H9 (cell line): ENCODE data around the gene SEC22C. TPM values are rescaled to one million over a fixed set of nuclear protein-coding genes. Genes with fewer than 3 reads are reported as not detected.

Experiments used
- DNase-seq: peaks from one replicate; pipeline ENCODE4 v3.0.0-alpha.2; 2017
- H2AFZ ChIP-seq: one replicate; pipeline ENCODE4 v1.6.1; 2013; ENCODE audit warnings: mild to moderate bottlenecking, low read length, control low read depth, moderate library complexity
- H2AK5ac ChIP-seq: 2 replicates; pipeline ENCODE4 v1.6.1; 2013; ENCODE audit warnings: low read length, control low read depth, mixed read lengths; ENCODE audit not compliant: insufficient read length
- H2BK120ac ChIP-seq: one replicate; pipeline ENCODE4 v1.6.1; 2013; ENCODE audit warnings: low read depth, mild to moderate bottlenecking, low read length, control low read depth, inconsistent platforms; ENCODE audit not compliant: poor library complexity, severe bottlenecking
- H2BK12ac ChIP-seq: 2 replicates; pipeline ENCODE4 v1.6.1; 2013; ENCODE audit warnings: low read length, control low read depth, mixed read lengths, low read depth; ENCODE audit not compliant: insufficient read length
- H2BK15ac ChIP-seq: 2 replicates; pipeline ENCODE4 v1.6.1; 2013; ENCODE audit warnings: low read depth, low read length, control low read depth
- H2BK20ac ChIP-seq: one replicate; pipeline ENCODE4 v1.6.1; 2013; ENCODE audit warnings: low read depth, mild to moderate bottlenecking, low read length, control low read depth, inconsistent platforms; ENCODE audit not compliant: poor library complexity, severe bottlenecking
- H2BK5ac ChIP-seq: 2 replicates; pipeline ENCODE4 v1.6.1; 2013; ENCODE audit warnings: low read length, control low read depth, mixed read lengths; ENCODE audit not compliant: insufficient read length
- H3K14ac ChIP-seq: 2 replicates; pipeline ENCODE4 v1.6.1; 2013; ENCODE audit warnings: low read length, control low read depth; ENCODE audit not compliant: insufficient read depth
- H3K18ac ChIP-seq: 2 replicates; pipeline ENCODE4 v1.6.1; 2013; ENCODE audit warnings: low read depth, mild to moderate bottlenecking, mixed read lengths, low read length, control low read depth; ENCODE audit not compliant: insufficient read length
- H3K23ac ChIP-seq: 2 replicates; pipeline ENCODE4 v1.6.1; 2013; ENCODE audit warnings: low read length, control low read depth, mixed read lengths, low read depth; ENCODE audit not compliant: insufficient read length
- H3K23me2 ChIP-seq: 2 replicates; pipeline ENCODE4 v1.6.1; 2013; ENCODE audit warnings: low read depth, mild to moderate bottlenecking, mixed read lengths, low read length, control low read depth; ENCODE audit not compliant: insufficient read length, poor library complexity, severe bottlenecking
- H3K27ac ChIP-seq: 2 replicates; pipeline ENCODE4 v1.5.1; 2013; ENCODE audit warnings: low read length, control low read depth, mixed read lengths, low read depth; ENCODE audit not compliant: insufficient read length
- H3K27me3 ChIP-seq: 2 replicates; pipeline ENCODE4 v1.6.1; 2013; ENCODE audit warnings: low read length, control low read depth, inconsistent platforms; ENCODE audit not compliant: insufficient read depth
- H3K4ac ChIP-seq: 2 replicates; pipeline ENCODE4 v1.6.1; 2013; ENCODE audit warnings: low read depth, mild to moderate bottlenecking, control low read depth, inconsistent platforms, low read length, moderate library complexity
- H3K4me1 ChIP-seq: 2 replicates; pipeline ENCODE4 v1.6.1; 2013; ENCODE audit warnings: low read length, control low read depth, inconsistent platforms; ENCODE audit not compliant: insufficient read depth
- H3K4me2 ChIP-seq: 2 replicates; pipeline ENCODE4 v1.6.1; 2013; ENCODE audit warnings: low read length, control low read depth, mixed read lengths; ENCODE audit not compliant: insufficient read length, insufficient read depth
- H3K56ac ChIP-seq: 2 replicates; pipeline ENCODE4 v1.6.1; 2013; ENCODE audit warnings: low read depth, mild to moderate bottlenecking, mixed read lengths, low read length, control low read depth; ENCODE audit not compliant: insufficient read length
- H3K79me1 ChIP-seq: 2 replicates; pipeline ENCODE4 v1.6.1; 2013; ENCODE audit warnings: low read depth, mild to moderate bottlenecking, moderate library complexity, low read length, control low read depth, inconsistent platforms; ENCODE audit not compliant: insufficient read depth, poor library complexity, severe bottlenecking
- H3K79me2 ChIP-seq: 2 replicates; pipeline ENCODE4 v1.6.1; 2013; ENCODE audit warnings: low read length, control low read depth, inconsistent platforms; ENCODE audit not compliant: insufficient read depth
- H3K9ac ChIP-seq: 2 replicates; pipeline ENCODE4 v1.6.1; 2013; ENCODE audit warnings: low read length, control low read depth, mixed read lengths; ENCODE audit not compliant: insufficient read length; ENCODE audit errors: extremely low read depth
- H3K9me3 ChIP-seq: one replicate; pipeline ENCODE4 v1.6.1; 2013; ENCODE audit warnings: low read depth, low read length, inconsistent platforms; ENCODE audit not compliant: control insufficient read depth
- H3T11ph ChIP-seq: one replicate; pipeline ENCODE4 v1.6.1; 2013; ENCODE audit warnings: mild to moderate bottlenecking, low read length, control low read depth, inconsistent platforms
- H4K20me1 ChIP-seq: one replicate; pipeline ENCODE4 v1.6.1; 2013; ENCODE audit not compliant: control insufficient read depth, insufficient read length, insufficient read depth
- H4K5ac ChIP-seq: 2 replicates; pipeline ENCODE4 v1.6.1; 2013; ENCODE audit warnings: low read depth, mild to moderate bottlenecking, mixed read lengths, low read length, control low read depth; ENCODE audit not compliant: insufficient read length
- H4K8ac ChIP-seq: replicated peaks from 2 replicates; pipeline ENCODE4 v1.6.1; 2013; ENCODE audit warnings: low read length, control low read depth, mixed read lengths, low read depth; ENCODE audit not compliant: insufficient read length
- H4K91ac ChIP-seq: 2 replicates; pipeline ENCODE4 v1.6.1; 2013; ENCODE audit warnings: low read depth, mild to moderate bottlenecking, moderate library complexity, mixed read lengths, low read length, control low read depth; ENCODE audit not compliant: insufficient read length
- H3K27ac Mint-ChIP-seq, 3 experiments: 2 replicates in 2 of 3; 3 replicates in 1 of 3; pipeline ENCODE4 v1.8.0; 2020 to 2021; ENCODE audit warnings: mixed read lengths in 3 of 3, mild to moderate bottlenecking in 1 of 3, moderate library complexity in 1 of 3
- H3K27me3 Mint-ChIP-seq: 2 replicates; pipeline ENCODE4 v1.8.0; 2021; ENCODE audit warnings: low read depth, mild to moderate bottlenecking, moderate library complexity, mixed read lengths
- H3K36me3 Mint-ChIP-seq, 3 experiments: 2 replicates in 2 of 3; 3 replicates in 1 of 3; pipeline ENCODE4 v1.8.0; 2020 to 2021; ENCODE audit warnings: low read depth in 3 of 3, mixed read lengths in 3 of 3; ENCODE audit not compliant: insufficient read depth in 1 of 3
- H3K4me1 Mint-ChIP-seq, 2 experiments: 2 replicates each; pipeline ENCODE4 v1.8.0; 2020; ENCODE audit warnings: mixed read lengths in 2 of 2
- H3K4me3 Mint-ChIP-seq, 2 experiments: 2 replicates in 1 of 2; 3 replicates in 1 of 2; pipeline ENCODE4 v1.8.0; 2020 to 2021; ENCODE audit warnings: mild to moderate bottlenecking in 2 of 2, mixed read lengths in 2 of 2, moderate library complexity in 1 of 2
- H3K9me3 Mint-ChIP-seq, 2 experiments: 2 replicates in 1 of 2; 3 replicates in 1 of 2; pipeline ENCODE4 v1.8.0; 2020; ENCODE audit warnings: mild to moderate bottlenecking in 2 of 2, mixed read lengths in 2 of 2, moderate library complexity in 1 of 2
- WGBS: extraction: QIAGEN DNeasy Blood & Tissue Kit; methylation state at CpG from one replicate; pipeline ENCODE4 v1.1.7; 2013; ENCODE audit warnings: missing lambda C conversion rate, low lambda C conversion rate, mixed read lengths; ENCODE audit not compliant: insufficient read length; ENCODE audit errors: extremely low coverage; 5-methylcytosine and 5-hydroxymethylcytosine counted together
- total RNA-seq: library from RNA; stranded (reverse); gene quantifications from 2 replicates; pipeline ENCODE4 v1.2.1, GENCODE V29; 2021
- TF ChIP-seq, protein P1 (sequence below): fragments of 200-600 bp; sonication (generic); conservative IDR thresholded peaks from 3 replicates; pipeline ENCODE4 v1.8.0; 2021; ENCODE audit warnings: antibody characterized with exemption, mild to moderate bottlenecking

Gene SEC22C
- total RNA-seq, 1 experiment from 2014 or later = 28.2 TPM

DNA sequence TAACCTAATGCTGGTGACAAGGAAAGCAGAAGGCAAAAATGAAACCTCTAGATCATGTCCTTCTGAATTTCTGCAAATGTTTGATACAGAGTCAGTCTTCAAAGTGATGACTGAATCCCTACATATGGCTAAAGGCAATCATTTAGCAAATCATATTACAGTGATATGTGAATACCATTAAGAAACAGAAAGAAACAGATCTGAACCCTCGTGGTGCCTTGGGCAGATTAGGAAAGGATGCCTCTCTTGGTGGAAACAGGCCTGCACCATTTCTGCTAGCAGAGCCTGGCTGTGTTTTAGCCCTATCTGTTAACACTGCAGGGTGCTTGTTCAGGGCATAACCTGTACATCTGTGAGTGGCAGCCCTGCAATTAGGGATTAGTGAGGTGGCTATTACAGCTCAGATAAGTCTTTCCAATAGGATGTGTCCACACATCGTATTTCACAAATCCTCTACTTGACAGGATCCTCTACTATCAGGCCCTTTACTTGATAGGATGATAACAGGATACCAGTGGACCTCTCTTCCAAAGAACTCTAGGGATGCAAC lies 12.1 kb downstream of the SEC22C start:
- peaks cover 4% of the 10 kb centered on the region for H3K79me1 ChIP-seq
- no peak overlapping the region for H3K4ac ChIP-seq
- no peak overlapping the region for H2BK120ac ChIP-seq
- DNase-seq = no peak
- H3K23me2 ChIP-seq = no peaks in the 10 kb centered on the region
- Mint-ChIP-seq H3K4me1 (peaks cover 8 to 11% of the 10 kb centered on the region in 2 experiments), H3K27ac (no peak overlapping the region), H3K36me3 (peaks cover 22 to 56% (median 53%) of the 10 kb centered on the region in 3 experiments), H3K9me3 (peaks cover 8% of the 10 kb centered on the region in 2 experiments; a peak in 3 of 5 replicates), H3K4me3 (no peak overlapping the region), H3K27me3 (no peaks in the 10 kb centered on the region)
- no peak overlapping the region for H4K8ac ChIP-seq
- H3K56ac ChIP-seq = no peak overlapping the region
- no peaks in the 10 kb centered on the region for H4K20me1 ChIP-seq
- TF ChIP-seq, protein P1, sequence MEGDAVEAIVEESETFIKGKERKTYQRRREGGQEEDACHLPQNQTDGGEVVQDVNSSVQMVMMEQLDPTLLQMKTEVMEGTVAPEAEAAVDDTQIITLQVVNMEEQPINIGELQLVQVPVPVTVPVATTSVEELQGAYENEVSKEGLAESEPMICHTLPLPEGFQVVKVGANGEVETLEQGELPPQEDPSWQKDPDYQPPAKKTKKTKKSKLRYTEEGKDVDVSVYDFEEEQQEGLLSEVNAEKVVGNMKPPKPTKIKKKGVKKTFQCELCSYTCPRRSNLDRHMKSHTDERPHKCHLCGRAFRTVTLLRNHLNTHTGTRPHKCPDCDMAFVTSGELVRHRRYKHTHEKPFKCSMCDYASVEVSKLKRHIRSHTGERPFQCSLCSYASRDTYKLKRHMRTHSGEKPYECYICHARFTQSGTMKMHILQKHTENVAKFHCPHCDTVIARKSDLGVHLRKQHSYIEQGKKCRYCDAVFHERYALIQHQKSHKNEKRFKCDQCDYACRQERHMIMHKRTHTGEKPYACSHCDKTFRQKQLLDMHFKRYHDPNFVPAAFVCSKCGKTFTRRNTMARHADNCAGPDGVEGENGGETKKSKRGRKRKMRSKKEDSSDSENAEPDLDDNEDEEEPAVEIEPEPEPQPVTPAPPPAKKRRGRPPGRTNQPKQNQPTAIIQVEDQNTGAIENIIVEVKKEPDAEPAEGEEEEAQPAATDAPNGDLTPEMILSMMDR = no peak
- no peak overlapping the region for H4K5ac ChIP-seq
- H3K18ac ChIP-seq = no peak overlapping the region
- no peak overlapping the region for H2BK15ac ChIP-seq
- no peak overlapping the region for H3K4me2 ChIP-seq
- H3T11ph ChIP-seq = no peak overlapping the region
- no peaks in the 10 kb centered on the region for H3K79me2 ChIP-seq
- H3K9ac ChIP-seq = no peak overlapping the region
- WGBS = no CpG with 5 or more reads among the region's 2 CpGs
- H3K23ac ChIP-seq = no peak overlapping the region
- no peaks in the 10 kb centered on the region for H3K27me3 ChIP-seq
- no peak overlapping the region for H2BK5ac ChIP-seq
- H3K14ac ChIP-seq = no peak overlapping the region
- no peak overlapping the region for H2AFZ ChIP-seq
- no peak overlapping the region for H3K27ac ChIP-seq
- no peaks in the 10 kb centered on the region for H3K4me1 ChIP-seq
- H2AK5ac ChIP-seq = no peak overlapping the region
- H2BK12ac ChIP-seq = no peak overlapping the region
- no peaks in the 10 kb centered on the region for H3K9me3 ChIP-seq
- no peak overlapping the region for H2BK20ac ChIP-seq
- H4K91ac ChIP-seq = no peak overlapping the region
